Thyroid gland (tissue), 4 donors: ENCODE results near the gene IFIT5.

Source experiments
- POLR2A ChIP-seq, 2 donors: fragments of 450-650 bp; IDR thresholded peaks; one replicate each; pipeline ENCODE4 v1.6.1; 2017; ENCODE audit warnings: antibody characterized with exemption in 2 of 2, mild to moderate bottlenecking in 2 of 2, moderate library complexity in 1 of 2
- TF ChIP-seq, protein P1 (sequence below), 6 experiments: fragments of 200-600 bp in 3 of 6; fragments of 450-650 bp in 3 of 6; sonication (generic) in 3 of 6; IDR thresholded peaks; one replicate each; pipeline ENCODE4 v1.5.1; 2016 to 2019; ENCODE audit warnings: antibody characterized with exemption in 6 of 6, mild to moderate bottlenecking in 2 of 6, inconsistent platforms in 1 of 6, moderate library complexity in 1 of 6

DNA sequence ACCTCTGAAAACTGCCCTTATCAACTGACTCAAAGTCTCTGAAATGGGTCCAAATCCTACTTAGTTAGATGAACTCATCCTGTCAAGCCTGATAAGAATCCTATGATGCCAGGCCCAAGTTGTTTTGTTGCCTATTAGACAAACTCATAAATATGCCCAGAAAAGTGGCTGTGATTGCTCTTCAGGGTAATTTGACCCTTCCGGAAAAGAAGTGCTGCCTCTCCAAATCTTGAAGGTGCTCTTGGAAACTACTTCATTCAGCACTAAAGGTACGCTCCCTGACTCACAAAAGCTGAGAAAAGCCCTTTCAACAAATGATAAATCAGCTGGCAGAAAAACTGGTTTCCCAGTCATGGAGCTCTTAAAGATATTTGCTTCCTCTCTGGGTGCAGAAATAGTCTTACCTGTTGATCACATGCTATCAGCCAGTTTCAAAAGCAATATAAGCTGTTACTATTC is 6.7 kb downstream of the IFIT5 start:
- TF ChIP-seq, protein P1, sequence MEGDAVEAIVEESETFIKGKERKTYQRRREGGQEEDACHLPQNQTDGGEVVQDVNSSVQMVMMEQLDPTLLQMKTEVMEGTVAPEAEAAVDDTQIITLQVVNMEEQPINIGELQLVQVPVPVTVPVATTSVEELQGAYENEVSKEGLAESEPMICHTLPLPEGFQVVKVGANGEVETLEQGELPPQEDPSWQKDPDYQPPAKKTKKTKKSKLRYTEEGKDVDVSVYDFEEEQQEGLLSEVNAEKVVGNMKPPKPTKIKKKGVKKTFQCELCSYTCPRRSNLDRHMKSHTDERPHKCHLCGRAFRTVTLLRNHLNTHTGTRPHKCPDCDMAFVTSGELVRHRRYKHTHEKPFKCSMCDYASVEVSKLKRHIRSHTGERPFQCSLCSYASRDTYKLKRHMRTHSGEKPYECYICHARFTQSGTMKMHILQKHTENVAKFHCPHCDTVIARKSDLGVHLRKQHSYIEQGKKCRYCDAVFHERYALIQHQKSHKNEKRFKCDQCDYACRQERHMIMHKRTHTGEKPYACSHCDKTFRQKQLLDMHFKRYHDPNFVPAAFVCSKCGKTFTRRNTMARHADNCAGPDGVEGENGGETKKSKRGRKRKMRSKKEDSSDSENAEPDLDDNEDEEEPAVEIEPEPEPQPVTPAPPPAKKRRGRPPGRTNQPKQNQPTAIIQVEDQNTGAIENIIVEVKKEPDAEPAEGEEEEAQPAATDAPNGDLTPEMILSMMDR (IDR thresholded peaks at IDR 0.05): no peak
- no peak for TF ChIP-seq POLR2A (IDR thresholded peaks at IDR 0.05)
